H9 (cell line): Measurements from ENCODE around the gene TMC2. TPM values are rescaled to one million over a fixed set of nuclear protein-coding genes. Genes with fewer than 3 reads are reported as not detected.

Source experiments
- DNase-seq: peaks from one replicate; pipeline ENCODE4 v3.0.0-alpha.2; 2017
- H2AFZ ChIP-seq: one replicate; pipeline ENCODE4 v1.6.1; 2013; ENCODE audit warnings: mild to moderate bottlenecking, low read length, control low read depth, moderate library complexity
- H2AK5ac ChIP-seq: 2 replicates; pipeline ENCODE4 v1.6.1; 2013; ENCODE audit warnings: low read length, control low read depth, mixed read lengths; ENCODE audit not compliant: insufficient read length
- H2BK120ac ChIP-seq: one replicate; pipeline ENCODE4 v1.6.1; 2013; ENCODE audit warnings: low read depth, mild to moderate bottlenecking, low read length, control low read depth, inconsistent platforms; ENCODE audit not compliant: poor library complexity, severe bottlenecking
- H2BK12ac ChIP-seq: 2 replicates; pipeline ENCODE4 v1.6.1; 2013; ENCODE audit warnings: low read length, control low read depth, mixed read lengths, low read depth; ENCODE audit not compliant: insufficient read length
- H2BK15ac ChIP-seq: 2 replicates; pipeline ENCODE4 v1.6.1; 2013; ENCODE audit warnings: low read depth, low read length, control low read depth
- H2BK20ac ChIP-seq: one replicate; pipeline ENCODE4 v1.6.1; 2013; ENCODE audit warnings: low read depth, mild to moderate bottlenecking, low read length, control low read depth, inconsistent platforms; ENCODE audit not compliant: poor library complexity, severe bottlenecking
- H2BK5ac ChIP-seq: 2 replicates; pipeline ENCODE4 v1.6.1; 2013; ENCODE audit warnings: low read length, control low read depth, mixed read lengths; ENCODE audit not compliant: insufficient read length
- H3K14ac ChIP-seq: 2 replicates; pipeline ENCODE4 v1.6.1; 2013; ENCODE audit warnings: low read length, control low read depth; ENCODE audit not compliant: insufficient read depth
- H3K18ac ChIP-seq: 2 replicates; pipeline ENCODE4 v1.6.1; 2013; ENCODE audit warnings: low read depth, mild to moderate bottlenecking, mixed read lengths, low read length, control low read depth; ENCODE audit not compliant: insufficient read length
- H3K23ac ChIP-seq: 2 replicates; pipeline ENCODE4 v1.6.1; 2013; ENCODE audit warnings: low read length, control low read depth, mixed read lengths, low read depth; ENCODE audit not compliant: insufficient read length
- H3K23me2 ChIP-seq: 2 replicates; pipeline ENCODE4 v1.6.1; 2013; ENCODE audit warnings: low read depth, mild to moderate bottlenecking, mixed read lengths, low read length, control low read depth; ENCODE audit not compliant: insufficient read length, poor library complexity, severe bottlenecking
- H3K27ac ChIP-seq: 2 replicates; pipeline ENCODE4 v1.5.1; 2013; ENCODE audit warnings: low read length, control low read depth, mixed read lengths, low read depth; ENCODE audit not compliant: insufficient read length
- H3K27me3 ChIP-seq: 2 replicates; pipeline ENCODE4 v1.6.1; 2013; ENCODE audit warnings: low read length, control low read depth, inconsistent platforms; ENCODE audit not compliant: insufficient read depth
- H3K4ac ChIP-seq: 2 replicates; pipeline ENCODE4 v1.6.1; 2013; ENCODE audit warnings: low read depth, mild to moderate bottlenecking, control low read depth, inconsistent platforms, low read length, moderate library complexity
- H3K4me1 ChIP-seq: 2 replicates; pipeline ENCODE4 v1.6.1; 2013; ENCODE audit warnings: low read length, control low read depth, inconsistent platforms; ENCODE audit not compliant: insufficient read depth
- H3K4me2 ChIP-seq: 2 replicates; pipeline ENCODE4 v1.6.1; 2013; ENCODE audit warnings: low read length, control low read depth, mixed read lengths; ENCODE audit not compliant: insufficient read length, insufficient read depth
- H3K56ac ChIP-seq: 2 replicates; pipeline ENCODE4 v1.6.1; 2013; ENCODE audit warnings: low read depth, mild to moderate bottlenecking, mixed read lengths, low read length, control low read depth; ENCODE audit not compliant: insufficient read length
- H3K79me1 ChIP-seq: 2 replicates; pipeline ENCODE4 v1.6.1; 2013; ENCODE audit warnings: low read depth, mild to moderate bottlenecking, moderate library complexity, low read length, control low read depth, inconsistent platforms; ENCODE audit not compliant: insufficient read depth, poor library complexity, severe bottlenecking
- H3K79me2 ChIP-seq: 2 replicates; pipeline ENCODE4 v1.6.1; 2013; ENCODE audit warnings: low read length, control low read depth, inconsistent platforms; ENCODE audit not compliant: insufficient read depth
- H3K9ac ChIP-seq: 2 replicates; pipeline ENCODE4 v1.6.1; 2013; ENCODE audit warnings: low read length, control low read depth, mixed read lengths; ENCODE audit not compliant: insufficient read length; ENCODE audit errors: extremely low read depth
- H3K9me3 ChIP-seq: one replicate; pipeline ENCODE4 v1.6.1; 2013; ENCODE audit warnings: low read depth, low read length, inconsistent platforms; ENCODE audit not compliant: control insufficient read depth
- H3T11ph ChIP-seq: one replicate; pipeline ENCODE4 v1.6.1; 2013; ENCODE audit warnings: mild to moderate bottlenecking, low read length, control low read depth, inconsistent platforms
- H4K20me1 ChIP-seq: one replicate; pipeline ENCODE4 v1.6.1; 2013; ENCODE audit not compliant: control insufficient read depth, insufficient read length, insufficient read depth
- H4K5ac ChIP-seq: 2 replicates; pipeline ENCODE4 v1.6.1; 2013; ENCODE audit warnings: low read depth, mild to moderate bottlenecking, mixed read lengths, low read length, control low read depth; ENCODE audit not compliant: insufficient read length
- H4K8ac ChIP-seq: replicated peaks from 2 replicates; pipeline ENCODE4 v1.6.1; 2013; ENCODE audit warnings: low read length, control low read depth, mixed read lengths, low read depth; ENCODE audit not compliant: insufficient read length
- H4K91ac ChIP-seq: 2 replicates; pipeline ENCODE4 v1.6.1; 2013; ENCODE audit warnings: low read depth, mild to moderate bottlenecking, moderate library complexity, mixed read lengths, low read length, control low read depth; ENCODE audit not compliant: insufficient read length
- H3K27ac Mint-ChIP-seq, 3 experiments: 2 replicates in 2 of 3; 3 replicates in 1 of 3; pipeline ENCODE4 v1.8.0; 2020 to 2021; ENCODE audit warnings: mixed read lengths in 3 of 3, mild to moderate bottlenecking in 1 of 3, moderate library complexity in 1 of 3
- H3K27me3 Mint-ChIP-seq: 2 replicates; pipeline ENCODE4 v1.8.0; 2021; ENCODE audit warnings: low read depth, mild to moderate bottlenecking, moderate library complexity, mixed read lengths
- H3K36me3 Mint-ChIP-seq, 3 experiments: 2 replicates in 2 of 3; 3 replicates in 1 of 3; pipeline ENCODE4 v1.8.0; 2020 to 2021; ENCODE audit warnings: low read depth in 3 of 3, mixed read lengths in 3 of 3; ENCODE audit not compliant: insufficient read depth in 1 of 3
- H3K4me1 Mint-ChIP-seq, 2 experiments: 2 replicates each; pipeline ENCODE4 v1.8.0; 2020; ENCODE audit warnings: mixed read lengths in 2 of 2
- H3K4me3 Mint-ChIP-seq, 2 experiments: 2 replicates in 1 of 2; 3 replicates in 1 of 2; pipeline ENCODE4 v1.8.0; 2020 to 2021; ENCODE audit warnings: mild to moderate bottlenecking in 2 of 2, mixed read lengths in 2 of 2, moderate library complexity in 1 of 2
- H3K9me3 Mint-ChIP-seq, 2 experiments: 2 replicates in 1 of 2; 3 replicates in 1 of 2; pipeline ENCODE4 v1.8.0; 2020; ENCODE audit warnings: mild to moderate bottlenecking in 2 of 2, mixed read lengths in 2 of 2, moderate library complexity in 1 of 2
- CTCF ChIP-seq: fragments of 200-600 bp; sonication (generic); conservative IDR thresholded peaks from 3 replicates; pipeline ENCODE4 v1.8.0; 2021; ENCODE audit warnings: antibody characterized with exemption, mild to moderate bottlenecking
- WGBS: extraction: QIAGEN DNeasy Blood & Tissue Kit; methylation state at CpG from one replicate; pipeline ENCODE4 v1.1.7; 2013; ENCODE audit warnings: missing lambda C conversion rate, low lambda C conversion rate, mixed read lengths; ENCODE audit not compliant: insufficient read length; ENCODE audit errors: extremely low coverage; 5-methylcytosine and 5-hydroxymethylcytosine counted together
- total RNA-seq: library from RNA; stranded (reverse); gene quantifications from 2 replicates; pipeline ENCODE4 v1.2.1, GENCODE V29; 2021

The TMC2 gene
- total RNA-seq, 1 experiment from 2014 or later, result not detected

- no peaks in the 10 kb centered on the region for H3K36me3 Mint-ChIP-seq
- no peaks in the 10 kb centered on the region for H4K20me1 ChIP-seq
- no peaks in the 10 kb centered on the region for H3K4me1 ChIP-seq
- H2BK5ac ChIP-seq, result no peak overlapping the region
- H2BK15ac ChIP-seq, result no peak overlapping the region
- H3K4ac ChIP-seq, result no peak overlapping the region
- no peak overlapping the region for H3K27ac ChIP-seq
- no CpG with 5 or more reads among the region's 1 CpG for WGBS
- H3K79me2 ChIP-seq, result no peaks in the 10 kb centered on the region
- no peaks in the 10 kb centered on the region for H3K9me3 ChIP-seq
- no peak overlapping the region for H3K56ac ChIP-seq
- no peaks in the 10 kb centered on the region for H3K79me1 ChIP-seq
- no peak overlapping the region for H3K14ac ChIP-seq
- H2AFZ ChIP-seq, result no peak overlapping the region
- no peak overlapping the region for H4K91ac ChIP-seq
- H3K23ac ChIP-seq, result no peak overlapping the region
- H3K27ac Mint-ChIP-seq, result no peak overlapping the region
- no peak for TF ChIP-seq CTCF
- no peak overlapping the region for H3K4me2 ChIP-seq
- no peak overlapping the region for H3K18ac ChIP-seq
- H3K27me3 Mint-ChIP-seq, result peaks cover 65% of the 10 kb centered on the region
- H3K4me1 Mint-ChIP-seq, result no peaks in the 10 kb centered on the region
- no peaks in the 10 kb centered on the region for H3K9me3 Mint-ChIP-seq
- H3K9ac ChIP-seq, result no peak overlapping the region
- DNase-seq, result no peak
- H2BK12ac ChIP-seq, result no peak overlapping the region
- H2AK5ac ChIP-seq, result no peak overlapping the region
- no peaks in the 10 kb centered on the region for H3K23me2 ChIP-seq
- no peak overlapping the region for H3T11ph ChIP-seq
- H2BK120ac ChIP-seq, result no peak overlapping the region
- no peaks in the 10 kb centered on the region for H3K27me3 ChIP-seq
- H2BK20ac ChIP-seq, result no peak overlapping the region
- H4K8ac ChIP-seq, result no peak overlapping the region
- no peak overlapping the region for H3K4me3 Mint-ChIP-seq
- no peak overlapping the region for H4K5ac ChIP-seq
Observed at GRCh38 chr20:2544211-2544610, 7.8 kb downstream of the TMC2 start.
